ENCODE measurements around the gene MMP24.

The MMP24 gene

GRCh38 chr20:35263532-35264341 is 37.2 kb downstream of the MMP24 start:
- Histone ChIP-seq H3K9ac (ENCODE audit: low read length) (no peak overlapping the region), H3K27me3 (replicated peaks; ENCODE audit: control insufficient read depth, insufficient read depth, low read length) (no peaks in the 10 kb centered on the region), H3K36me3 (ENCODE audit: control insufficient read depth, insufficient read depth, low read length, severe bottlenecking) (peaks cover 18% of the 10 kb centered on the region), H3K4me3 (ENCODE audit: low read length) (no peak overlapping the region), H3K9me3 (ENCODE audit: control insufficient read depth, low read length) (no peaks in the 10 kb centered on the region), H3K4me1 (ENCODE audit: control insufficient read depth, insufficient read depth, low read length) (peaks cover 8% of the 10 kb centered on the region)
- no peak for DNase-seq (ENCODE audit: low read depth)

- DNase-seq (ENCODE audit: low read depth): no peak
- Histone ChIP-seq H3K9me3 (ENCODE audit: control insufficient read depth, low read length) (no peaks in the 10 kb centered on the region), H3K36me3 (ENCODE audit: control insufficient read depth, insufficient read depth, low read length, severe bottlenecking) (peaks cover 18% of the 10 kb centered on the region), H3K27me3 (replicated peaks; ENCODE audit: control insufficient read depth, insufficient read depth, low read length) (no peaks in the 10 kb centered on the region), H3K9ac (ENCODE audit: low read length) (no peak overlapping the region), H3K4me3 (ENCODE audit: low read length) (no peak overlapping the region), H3K4me1 (ENCODE audit: control insufficient read depth, insufficient read depth, low read length) (peaks cover 10% of the 10 kb centered on the region)
These were observed 38.3 kb downstream of the MMP24 start for GRCh38 chr20:35264755-35265154.

- Histone ChIP-seq H3K4me3 (ENCODE audit: low read length) (no peak overlapping the region), H3K9ac (ENCODE audit: low read length) (no peak overlapping the region), H3K9me3 (ENCODE audit: control insufficient read depth, low read length) (no peaks in the 10 kb centered on the region), H3K27me3 (replicated peaks; ENCODE audit: control insufficient read depth, insufficient read depth, low read length) (no peaks in the 10 kb centered on the region), H3K4me1 (ENCODE audit: control insufficient read depth, insufficient read depth, low read length) (peaks cover 21% of the 10 kb centered on the region), H3K36me3 (ENCODE audit: control insufficient read depth, insufficient read depth, low read length, severe bottlenecking) (peaks cover 18% of the 10 kb centered on the region)
- no peak for DNase-seq (ENCODE audit: low read depth)
These were observed 40.6 kb downstream of the MMP24 start for GRCh38 chr20:35267092-35267491.

- Histone ChIP-seq H3K9ac (ENCODE audit: low read length) (no peak overlapping the region), H3K27me3 (replicated peaks; ENCODE audit: control insufficient read depth, insufficient read depth, low read length) (no peaks in the 10 kb centered on the region), H3K9me3 (ENCODE audit: control insufficient read depth, low read length) (no peaks in the 10 kb centered on the region), H3K4me3 (ENCODE audit: low read length) (no peak overlapping the region), H3K36me3 (ENCODE audit: control insufficient read depth, insufficient read depth, low read length, severe bottlenecking) (peaks cover 21% of the 10 kb centered on the region), H3K4me1 (ENCODE audit: control insufficient read depth, insufficient read depth, low read length) (peaks cover 33% of the 10 kb centered on the region)
- DNase-seq (ENCODE audit: low read depth): peak; percentile 79
These were observed 42.7 kb downstream of the MMP24 start for GRCh38 chr20:35269055-35269781.

GRCh38 chr20:35270021-35270902 is 43.8 kb downstream of the MMP24 start:
- Histone ChIP-seq H3K36me3 (ENCODE audit: control insufficient read depth, insufficient read depth, low read length, severe bottlenecking) (peaks cover 22% of the 10 kb centered on the region), H3K4me3 (ENCODE audit: low read length) (no peak overlapping the region), H3K27me3 (replicated peaks; ENCODE audit: control insufficient read depth, insufficient read depth, low read length) (no peaks in the 10 kb centered on the region), H3K9me3 (ENCODE audit: control insufficient read depth, low read length) (no peaks in the 10 kb centered on the region), H3K9ac (ENCODE audit: low read length) (no peak overlapping the region), H3K4me1 (ENCODE audit: control insufficient read depth, insufficient read depth, low read length) (peaks cover 33% of the 10 kb centered on the region)
- no peak for DNase-seq (ENCODE audit: low read depth)

- DNase-seq (ENCODE audit: low read depth): no peak
- Histone ChIP-seq H3K4me1 (ENCODE audit: control insufficient read depth, insufficient read depth, low read length) (peaks cover 43% of the 10 kb centered on the region), H3K36me3 (ENCODE audit: control insufficient read depth, insufficient read depth, low read length, severe bottlenecking) (peaks cover 32% of the 10 kb centered on the region), H3K4me3 (ENCODE audit: low read length) (no peak overlapping the region), H3K9ac (ENCODE audit: low read length) (no peak overlapping the region), H3K27me3 (replicated peaks; ENCODE audit: control insufficient read depth, insufficient read depth, low read length) (no peaks in the 10 kb centered on the region), H3K9me3 (ENCODE audit: control insufficient read depth, low read length) (no peaks in the 10 kb centered on the region)
These were observed 44.8 kb downstream of the MMP24 start for GRCh38 chr20:35271073-35271882.

- no peaks in the 10 kb centered on the region for H3K9me3 ChIP-seq (ENCODE audit: control insufficient read depth, low read length)
- no peaks in the 10 kb centered on the region for H3K27me3 ChIP-seq (replicated peaks; ENCODE audit: control insufficient read depth, insufficient read depth, low read length)
- H3K4me1 ChIP-seq (ENCODE audit: control insufficient read depth, insufficient read depth, low read length): peaks cover 50% of the 10 kb centered on the region
- peak; percentile 24 for DNase-seq (ENCODE audit: low read depth)
- peak overlapping the region; percentile 2 for H3K9ac ChIP-seq (ENCODE audit: low read length)
- no peak overlapping the region for H3K4me3 ChIP-seq (ENCODE audit: low read length)
- peaks cover 26% of the 10 kb centered on the region for H3K36me3 ChIP-seq (ENCODE audit: control insufficient read depth, insufficient read depth, low read length, severe bottlenecking)
These were observed 45.4 kb downstream of the MMP24 start for GRCh38 chr20:35271904-35272303.

- no peak for DNase-seq (ENCODE audit: low read depth)
- Histone ChIP-seq H3K9me3 (ENCODE audit: control insufficient read depth, low read length) (no peaks in the 10 kb centered on the region), H3K4me3 (ENCODE audit: low read length) (no peak overlapping the region), H3K9ac (ENCODE audit: low read length) (no peak overlapping the region), H3K36me3 (ENCODE audit: control insufficient read depth, insufficient read depth, low read length, severe bottlenecking) (peaks cover 20% of the 10 kb centered on the region), H3K27me3 (replicated peaks; ENCODE audit: control insufficient read depth, insufficient read depth, low read length) (no peaks in the 10 kb centered on the region), H3K4me1 (ENCODE audit: control insufficient read depth, insufficient read depth, low read length) (peaks cover 54% of the 10 kb centered on the region)
These were observed 47.1 kb downstream of the MMP24 start for GRCh38 chr20:35273449-35274171.

- Histone ChIP-seq H3K27me3 (replicated peaks; ENCODE audit: control insufficient read depth, insufficient read depth, low read length) (no peaks in the 10 kb centered on the region), H3K4me3 (ENCODE audit: low read length) (no peak overlapping the region), H3K4me1 (ENCODE audit: control insufficient read depth, insufficient read depth, low read length) (peaks cover 53% of the 10 kb centered on the region), H3K9me3 (ENCODE audit: control insufficient read depth, low read length) (no peaks in the 10 kb centered on the region), H3K9ac (ENCODE audit: low read length) (no peak overlapping the region), H3K36me3 (ENCODE audit: control insufficient read depth, insufficient read depth, low read length, severe bottlenecking) (peaks cover 28% of the 10 kb centered on the region)
- no peak for DNase-seq (ENCODE audit: low read depth)
These were observed 47.9 kb downstream of the MMP24 start for GRCh38 chr20:35274172-35275092.
